Effector memory CD4-positive, alpha-beta T cell (primary cell): ENCODE measurements around the gene ACER3.
A peak's percentile ranks its signal among the peaks of the same experiment; 100 is the strongest.
"Not testable (repeated sequence)": the region's sequence is repeated elsewhere in the genome, so short reads cannot be mapped to it uniquely, and the experiment has no call there.

Source experiments
- DNase-seq, 3 donors: peaks; one replicate each; pipeline ENCODE4 v3.0.0-alpha.2; 2020
- H3K27ac ChIP-seq: 2 replicates; pipeline ENCODE4 v1.7.0; 2013; ENCODE audit warnings: mild to moderate bottlenecking, low read length, moderate library complexity; ENCODE audit not compliant: insufficient read depth, poor library complexity, severe bottlenecking
- H3K27me3 ChIP-seq: replicated peaks from 2 replicates; pipeline ENCODE4 v1.7.0; 2013; ENCODE audit warnings: mild to moderate bottlenecking, low read length; ENCODE audit not compliant: insufficient read depth, control insufficient read depth, poor library complexity, severe bottlenecking
- H3K36me3 ChIP-seq: 2 replicates; pipeline ENCODE4 v1.7.0; 2013; ENCODE audit warnings: mild to moderate bottlenecking, low read length, moderate library complexity; ENCODE audit not compliant: control insufficient read depth, insufficient read depth
- H3K4me1 ChIP-seq: 2 replicates; pipeline ENCODE4 v1.7.0; 2013; ENCODE audit warnings: low read length, mild to moderate bottlenecking; ENCODE audit not compliant: control insufficient read depth, insufficient read depth, poor library complexity, severe bottlenecking
- H3K4me3 ChIP-seq: 2 replicates; pipeline ENCODE4 v1.7.0; 2013; ENCODE audit warnings: low read length, low read depth, mild to moderate bottlenecking; ENCODE audit not compliant: insufficient read depth, poor library complexity, severe bottlenecking
- H3K9me3 ChIP-seq: 2 replicates; pipeline ENCODE4 v1.7.0; 2013; ENCODE audit warnings: mild to moderate bottlenecking, low read length, moderate library complexity; ENCODE audit not compliant: control insufficient read depth

ACER3 gene

GRCh38 chr11:76861490-76861953, 804 bp downstream of the ACER3 start:
- H3K36me3 ChIP-seq = no peaks in the 10 kb centered on the region

DNA sequence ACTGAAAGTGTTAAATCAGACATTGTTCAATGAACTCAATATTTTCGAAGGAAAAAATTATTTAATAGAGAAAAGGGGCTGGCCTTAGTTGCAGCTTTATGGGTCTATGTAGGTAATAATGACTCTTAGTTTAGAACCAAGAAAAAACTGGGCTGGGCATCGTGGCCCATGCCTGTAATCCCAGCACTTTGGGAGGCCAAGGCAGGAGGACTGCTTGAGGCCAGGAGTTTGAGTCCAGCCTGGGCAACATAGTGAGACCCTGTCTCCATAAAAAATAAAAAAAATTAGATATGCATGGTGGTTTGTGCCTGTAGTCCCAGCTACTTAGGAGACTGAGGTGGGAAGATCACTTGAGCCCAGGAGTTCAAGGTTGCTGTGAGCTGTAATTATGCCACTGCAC, 2.1 kb downstream of the ACER3 start:
- not testable (repeated sequence) for H3K4me3 ChIP-seq, H3K27ac ChIP-seq, H3K9me3 ChIP-seq, DNase-seq, H3K36me3 ChIP-seq, H3K4me1 ChIP-seq, H3K27me3 ChIP-seq

More at GRCh38 chr11:76861490-76861953, 804 bp downstream of the ACER3 start:
- Histone ChIP-seq H3K27ac (no peak overlapping the region), H3K4me3 (peak overlapping the region; percentile 65), H3K9me3 (no peaks in the 10 kb centered on the region), H3K4me1 (peaks cover 6% of the 10 kb centered on the region), H3K27me3 (no peaks in the 10 kb centered on the region)
- no peak for DNase-seq

DNA sequence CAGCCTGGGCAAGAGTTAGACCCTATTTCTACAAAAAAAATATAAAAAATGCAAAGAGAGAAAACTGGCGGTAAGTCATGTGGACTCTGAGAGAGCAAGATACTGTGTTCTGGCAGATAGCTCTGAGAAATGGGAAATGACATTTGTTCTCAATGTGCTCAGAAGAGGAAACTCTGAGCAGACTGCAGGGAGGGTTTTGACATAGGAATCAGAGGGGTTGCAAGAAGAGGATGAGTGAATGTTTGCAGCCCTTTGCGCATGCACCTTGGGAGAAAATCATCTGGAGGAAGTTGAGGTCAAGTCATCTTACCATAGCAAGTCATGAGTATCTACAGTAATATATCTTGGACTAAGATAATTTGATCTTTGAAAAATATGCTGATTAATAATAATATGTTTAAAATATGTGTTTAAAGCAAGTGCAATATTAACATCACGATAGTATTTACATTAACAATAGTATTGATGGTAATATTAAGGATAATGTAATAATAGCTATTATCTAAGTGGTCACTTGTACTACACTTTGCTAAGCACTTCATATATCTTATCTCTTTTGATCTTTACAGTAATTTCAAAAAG, 2.6 kb downstream of the ACER3 start:
- H3K4me1 ChIP-seq = peaks cover 6% of the 10 kb centered on the region
- H3K9me3 ChIP-seq = no peaks in the 10 kb centered on the region
- H3K4me3 ChIP-seq = no peak overlapping the region
- DNase-seq = no peak
- H3K27me3 ChIP-seq = no peaks in the 10 kb centered on the region
- no peak overlapping the region for H3K27ac ChIP-seq
- H3K36me3 ChIP-seq = no peaks in the 10 kb centered on the region

- Histone ChIP-seq H3K27me3 (no peaks in the 10 kb centered on the region), H3K4me1 (no peaks in the 10 kb centered on the region), H3K4me3 (no peak overlapping the region), H3K9me3 (no peaks in the 10 kb centered on the region), H3K27ac (no peak overlapping the region), H3K36me3 (no peaks in the 10 kb centered on the region)
- DNase-seq = no peak
Observed at GRCh38 chr11:76872959-76873827, 12.5 kb downstream of the ACER3 start.

GRCh38 chr11:76878014-76878413, 17.3 kb downstream of the ACER3 start:
- H3K36me3 ChIP-seq = no peaks in the 10 kb centered on the region
- no peak for DNase-seq
- H3K27me3 ChIP-seq = no peaks in the 10 kb centered on the region
- H3K4me1 ChIP-seq = no peaks in the 10 kb centered on the region
- H3K9me3 ChIP-seq = no peaks in the 10 kb centered on the region
- H3K27ac ChIP-seq = no peak overlapping the region
- H3K4me3 ChIP-seq = no peak overlapping the region

DNA sequence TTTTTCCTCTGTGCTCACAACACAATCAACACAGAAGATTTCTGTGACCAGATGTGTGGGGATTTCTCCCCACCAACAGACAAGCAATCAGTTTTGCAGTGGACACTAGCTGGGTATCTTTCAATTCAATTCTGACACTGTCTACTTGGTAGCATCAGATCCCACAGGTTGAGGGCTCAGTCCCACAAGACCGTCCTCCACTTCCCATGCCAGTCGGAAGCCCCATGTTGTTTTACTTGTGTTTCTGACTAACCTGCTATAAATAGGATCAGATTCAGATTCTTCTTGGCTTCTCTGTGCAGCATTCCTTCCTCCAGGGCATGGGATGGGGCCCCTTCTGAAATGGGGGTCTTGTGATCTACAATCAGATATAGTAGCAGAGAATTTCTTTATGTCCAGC, 19.6 kb downstream of the ACER3 start:
- no peaks in the 10 kb centered on the region for H3K36me3 ChIP-seq
- H3K27ac ChIP-seq = no peak overlapping the region
- H3K4me3 ChIP-seq = no peak overlapping the region
- H3K27me3 ChIP-seq = no peaks in the 10 kb centered on the region
- H3K4me1 ChIP-seq = no peaks in the 10 kb centered on the region
- DNase-seq = no peak
- no peaks in the 10 kb centered on the region for H3K9me3 ChIP-seq

GRCh38 chr11:76880956-76881355, 20.2 kb downstream of the ACER3 start:
- H3K4me1 ChIP-seq = no peaks in the 10 kb centered on the region

DNA sequence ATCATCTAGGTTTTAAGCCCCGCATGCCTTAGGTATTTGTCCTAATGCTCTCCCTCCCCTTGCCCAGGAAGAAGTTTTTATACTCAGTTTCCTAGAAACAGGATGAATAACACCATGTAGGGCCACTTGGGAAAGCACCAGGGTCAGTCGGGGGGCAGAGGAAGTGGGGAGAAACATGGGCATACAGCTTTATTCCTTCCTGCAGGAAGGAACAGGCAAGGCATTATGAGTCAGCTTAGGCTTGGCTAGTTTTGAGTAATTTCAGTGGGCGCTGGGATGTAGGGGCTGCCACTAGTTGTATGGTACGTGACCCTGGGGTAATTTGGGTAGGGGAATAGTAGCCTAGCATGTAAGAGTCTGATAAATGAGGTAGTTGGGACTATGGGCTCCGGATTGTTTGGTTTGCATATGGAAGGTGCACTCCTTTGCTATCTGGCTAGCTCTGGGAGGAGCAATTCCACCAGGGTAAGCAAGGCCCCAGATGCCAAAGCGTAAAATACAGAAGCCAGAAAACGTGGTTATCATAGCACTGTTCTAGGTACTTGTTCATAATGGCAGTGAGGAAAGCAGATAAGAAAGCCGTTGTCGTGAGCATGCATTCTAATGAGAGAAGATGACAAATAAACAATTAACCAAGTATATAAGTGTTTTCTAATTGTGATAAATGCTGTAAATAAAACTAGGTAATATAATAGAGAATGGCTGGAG, 24.8 kb downstream of the ACER3 start:
- Histone ChIP-seq H3K9me3 (no peaks in the 10 kb centered on the region), H3K4me1 (no peaks in the 10 kb centered on the region), H3K4me3 (no peak overlapping the region), H3K27ac (no peak overlapping the region), H3K27me3 (no peaks in the 10 kb centered on the region), H3K36me3 (no peaks in the 10 kb centered on the region)
- DNase-seq = no peak

More at GRCh38 chr11:76880956-76881355, 20.2 kb downstream of the ACER3 start:
- H3K27me3 ChIP-seq = no peaks in the 10 kb centered on the region
- DNase-seq = no peak
- no peak overlapping the region for H3K27ac ChIP-seq
- no peaks in the 10 kb centered on the region for H3K36me3 ChIP-seq
- H3K9me3 ChIP-seq = no peaks in the 10 kb centered on the region
- H3K4me3 ChIP-seq = no peak overlapping the region

DNA sequence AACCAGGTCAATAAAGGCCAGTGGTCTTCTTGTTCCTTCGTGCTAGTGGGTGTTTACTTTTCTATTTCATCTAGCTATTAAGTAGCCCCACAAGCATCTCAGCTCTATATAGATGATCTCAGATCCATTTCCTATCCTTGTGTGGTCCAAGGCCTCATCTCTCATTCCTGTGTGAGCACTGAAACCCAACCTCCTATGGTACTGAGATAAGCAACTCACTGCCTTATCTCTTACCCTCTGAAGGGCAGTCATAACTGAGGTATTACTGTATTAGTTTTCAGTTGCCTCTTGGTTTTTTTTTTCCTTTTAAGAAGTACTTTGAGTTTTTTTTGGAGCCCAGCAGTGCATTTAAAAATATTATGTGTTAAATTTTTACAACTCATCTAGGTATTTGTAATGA, 28.3 kb downstream of the ACER3 start:
- H3K27me3 ChIP-seq = no peaks in the 10 kb centered on the region
- no peak overlapping the region for H3K4me3 ChIP-seq
- no peak for DNase-seq
- no peaks in the 10 kb centered on the region for H3K4me1 ChIP-seq
- H3K36me3 ChIP-seq = no peaks in the 10 kb centered on the region
- no peaks in the 10 kb centered on the region for H3K9me3 ChIP-seq
- H3K27ac ChIP-seq = no peak overlapping the region
